Measurements from ENCODE around the gene TBRG4. TPM values are rescaled to one million over a fixed set of nuclear protein-coding genes. Genes with fewer than 3 reads are reported as not detected.

Gene TBRG4
- total RNA-seq, 1 experiment from 2014 or later, result 107 TPM

DNA sequence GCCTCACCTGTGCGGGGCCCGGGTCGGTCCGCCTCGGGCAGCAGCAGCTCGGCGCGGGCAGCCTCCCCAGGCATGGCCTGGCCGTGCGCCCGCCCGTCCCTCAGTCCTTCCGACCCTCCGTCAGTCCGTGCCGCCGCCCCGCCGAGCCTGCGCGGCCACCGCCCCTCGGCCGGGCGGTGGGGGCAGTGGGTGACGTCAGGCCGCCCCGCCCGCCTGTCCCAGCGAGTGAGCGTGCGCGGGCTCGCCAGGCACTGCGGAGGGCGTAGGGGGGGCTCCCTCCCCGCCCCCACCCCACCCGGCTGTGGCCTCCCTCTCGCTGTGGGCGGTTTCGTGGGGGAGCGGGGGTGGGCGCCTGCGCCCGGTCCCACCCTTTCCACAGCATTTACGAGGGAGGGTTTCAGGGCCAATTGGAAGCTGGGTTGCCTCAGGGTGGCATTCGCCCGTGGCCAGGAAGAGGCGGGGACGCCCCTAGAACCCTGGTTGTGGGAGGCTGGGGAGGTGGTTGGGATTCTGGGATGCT is 22.6 kb downstream of the TBRG4 start, which contains the start of gene NACAD:
NACAD (minus strand) TSS at position 149 of the 520 bp plus-strand sequence; CDS start at position 74, 75 bp downstream.
- no peaks in the 10 kb centered on the region for H4K20me1 ChIP-seq (ENCODE audit: low read length)
- ATAC-seq, result peak; percentile 8; the same call in 1 of the 2 replicates
- POLR2A ChIA-PET (ENCODE audit: unreplicated experiment), result no interaction called here
- H3K9me3 ChIP-seq (ENCODE audit: low read length), result no peaks in the 10 kb centered on the region
- peaks cover 3% of the 10 kb centered on the region for H3F3A ChIP-seq (ENCODE audit: low read length, unreplicated experiment)
- CTCF ChIA-PET, result no interaction called here
- no peak within 1 kb of the TSS for H3K9ac ChIP-seq (ENCODE audit: low read length)
- no peaks in the 10 kb centered on the region for H3K36me3 ChIP-seq (ENCODE audit: low read depth, low read length)
- H3K4me3 ChIP-seq (ENCODE audit: low read length), result no peak within 1 kb of the TSS
- peak within 1 kb of the TSS; percentile 22; the same call in 1 of the 2 replicates for H3K4me2 ChIP-seq (ENCODE audit: low read length)
- no TSS peak for BruUV-seq (replicated peaks)
- no peak within 1 kb of the TSS for H3K27ac ChIP-seq (ENCODE audit: low read length)
- intact Hi-C loops (cut with micrococcal nuclease), result no loop called here
- H3K79me2 ChIP-seq (ENCODE audit: low read length), result no peaks in the 10 kb centered on the region
- TF ChIP-seq EZH2 (IDR thresholded peaks at IDR 0.05; ENCODE audit: low read length, unreplicated experiment), result no peak
- TF ChIP-seq CTCF (conservative IDR thresholded peaks at IDR 0.05; ENCODE audit: low read depth, low read length), result no peak
- TF ChIP-seq EZH2phosphoT487 (IDR thresholded peaks at IDR 0.05; ENCODE audit: borderline replicate concordance, low read length), result no peak
- no peaks in the 10 kb centered on the region for H3K27me3 ChIP-seq (ENCODE audit: low read length)
- H3K9me2 ChIP-seq (replicated peaks; ENCODE audit: low read length), result no peaks in the 10 kb centered on the region
- H2AFZ ChIP-seq (ENCODE audit: low read length), result no peak within 1 kb of the TSS
- DNase-seq, result no peak
- H3K4me1 ChIP-seq (ENCODE audit: insufficient read depth, low read length), result peaks cover 15% of the 10 kb centered on the region

- ATAC-seq (no peak), DNase-seq (no peak)
- POLR2A ChIA-PET (ENCODE audit: unreplicated experiment), result no interaction called here
- no peak overlapping the region for H2AFZ ChIP-seq (ENCODE audit: low read length)
- H3K9me3 ChIP-seq (ENCODE audit: low read length), result no peaks in the 10 kb centered on the region
- H3K9me2 ChIP-seq (replicated peaks; ENCODE audit: low read length), result no peaks in the 10 kb centered on the region
- no peaks in the 10 kb centered on the region for H3K79me2 ChIP-seq (ENCODE audit: low read length)
- no peak for TF ChIP-seq EZH2 (IDR thresholded peaks at IDR 0.05; ENCODE audit: low read length, unreplicated experiment)
- TF ChIP-seq EZH2phosphoT487 (IDR thresholded peaks at IDR 0.05; ENCODE audit: borderline replicate concordance, low read length), result no peak
- TF ChIP-seq CTCF (conservative IDR thresholded peaks at IDR 0.05; ENCODE audit: low read depth, low read length), result no peak
- BruUV-seq (replicated peaks), result no TSS peak
- H3K27ac ChIP-seq (ENCODE audit: low read length), result no peak overlapping the region
- H3K27me3 ChIP-seq (ENCODE audit: low read length), result no peaks in the 10 kb centered on the region
- H3K4me2 ChIP-seq (ENCODE audit: low read length), result no peak overlapping the region
- CTCF ChIA-PET, result no interaction called here
- intact Hi-C loops (cut with micrococcal nuclease), result no loop called here
- no peak overlapping the region for H3K4me3 ChIP-seq (ENCODE audit: low read length)
- H3K4me1 ChIP-seq (ENCODE audit: insufficient read depth, low read length), result peaks cover 15% of the 10 kb centered on the region
- H3K9ac ChIP-seq (ENCODE audit: low read length), result no peak overlapping the region
- no peaks in the 10 kb centered on the region for H3K36me3 ChIP-seq (ENCODE audit: low read depth, low read length)
- H4K20me1 ChIP-seq (ENCODE audit: low read length), result no peaks in the 10 kb centered on the region
- peaks cover 3% of the 10 kb centered on the region for H3F3A ChIP-seq (ENCODE audit: low read length, unreplicated experiment)
Measured at GRCh38 chr7:45088146-45088701, 23.3 kb downstream of the TBRG4 start.
